HFFc6 (cell line): ENCODE data around the gene ARID3C. TPM values are rescaled to one million over a fixed set of nuclear protein-coding genes. Genes with fewer than 3 reads are reported as not detected.

Experiments
- DNase-seq: peaks from one replicate; pipeline ENCODE4 v3.0.0-alpha.2; 2018
- H3K27ac Mint-ChIP-seq: 2 replicates; pipeline ENCODE4 v1.8.0; 2020; ENCODE audit warnings: mild to moderate bottlenecking, mixed read lengths
- H3K27me3 Mint-ChIP-seq: 2 replicates; pipeline ENCODE4 v1.8.0; 2021; ENCODE audit warnings: mild to moderate bottlenecking, moderate library complexity, mixed read lengths; ENCODE audit not compliant: insufficient read depth
- H3K36me3 Mint-ChIP-seq: 2 replicates; pipeline ENCODE4 v1.8.0; 2021; ENCODE audit warnings: low read depth, mixed read lengths
- H3K4me1 Mint-ChIP-seq: 2 replicates; pipeline ENCODE4 v1.8.0; 2020; ENCODE audit warnings: low read depth, mixed read lengths
- H3K4me3 Mint-ChIP-seq: 2 replicates; pipeline ENCODE4 v1.8.0; 2020; ENCODE audit warnings: mild to moderate bottlenecking, moderate library complexity, mixed read lengths
- H3K9me3 Mint-ChIP-seq: 2 replicates; pipeline ENCODE4 v1.8.0; 2020; ENCODE audit warnings: mild to moderate bottlenecking, mixed read lengths
- total RNA-seq, 6 experiments: library from RNA; stranded (reverse); fragmentation: NEBNext Ultra II Directional; extraction: Animal tissue kit (Norgen Biotek cat#: 25700); gene quantifications; 2 replicates in 1 of 6; 3 replicates in 5 of 6; pipeline ENCODE4 v1.2.3, GENCODE V29; 2021
- TF ChIP-seq, protein P1 (sequence below): fragments of 200-600 bp; sonication (generic); IDR thresholded peaks from 2 replicates; pipeline ENCODE4 v1.5.0; 2021; ENCODE audit warnings: antibody characterized with exemption, mild to moderate bottlenecking

ARID3C gene
- total RNA-seq, 6 experiments from 2014 or later = 0.14 to 0.17 TPM; not detected in 4

DNA sequence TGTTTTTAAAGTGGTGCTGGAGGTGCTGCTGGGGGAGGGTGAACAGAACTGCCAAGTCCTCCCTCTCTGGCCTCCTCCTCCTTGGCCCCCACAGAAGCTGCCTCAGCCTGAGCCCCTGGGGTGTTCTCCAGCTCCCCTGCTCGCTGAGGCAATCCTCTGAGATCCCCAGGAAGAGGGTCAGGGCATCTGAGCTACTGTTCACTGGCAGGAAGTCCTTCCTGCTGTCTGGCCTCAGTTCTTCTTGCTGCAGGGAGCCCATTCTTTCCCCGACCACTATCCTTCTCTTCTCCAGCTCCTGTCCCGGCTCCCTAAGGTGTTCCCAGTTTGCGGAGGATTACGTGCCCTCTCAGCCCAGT is 49.1 kb downstream of the ARID3C start:
- H3K27me3 Mint-ChIP-seq = peaks cover 44% of the 10 kb centered on the region
- no peaks in the 10 kb centered on the region for H3K4me1 Mint-ChIP-seq
- no peak overlapping the region for H3K4me3 Mint-ChIP-seq
- TF ChIP-seq, protein P1, sequence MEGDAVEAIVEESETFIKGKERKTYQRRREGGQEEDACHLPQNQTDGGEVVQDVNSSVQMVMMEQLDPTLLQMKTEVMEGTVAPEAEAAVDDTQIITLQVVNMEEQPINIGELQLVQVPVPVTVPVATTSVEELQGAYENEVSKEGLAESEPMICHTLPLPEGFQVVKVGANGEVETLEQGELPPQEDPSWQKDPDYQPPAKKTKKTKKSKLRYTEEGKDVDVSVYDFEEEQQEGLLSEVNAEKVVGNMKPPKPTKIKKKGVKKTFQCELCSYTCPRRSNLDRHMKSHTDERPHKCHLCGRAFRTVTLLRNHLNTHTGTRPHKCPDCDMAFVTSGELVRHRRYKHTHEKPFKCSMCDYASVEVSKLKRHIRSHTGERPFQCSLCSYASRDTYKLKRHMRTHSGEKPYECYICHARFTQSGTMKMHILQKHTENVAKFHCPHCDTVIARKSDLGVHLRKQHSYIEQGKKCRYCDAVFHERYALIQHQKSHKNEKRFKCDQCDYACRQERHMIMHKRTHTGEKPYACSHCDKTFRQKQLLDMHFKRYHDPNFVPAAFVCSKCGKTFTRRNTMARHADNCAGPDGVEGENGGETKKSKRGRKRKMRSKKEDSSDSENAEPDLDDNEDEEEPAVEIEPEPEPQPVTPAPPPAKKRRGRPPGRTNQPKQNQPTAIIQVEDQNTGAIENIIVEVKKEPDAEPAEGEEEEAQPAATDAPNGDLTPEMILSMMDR = no peak
- H3K9me3 Mint-ChIP-seq = no peaks in the 10 kb centered on the region
- no peaks in the 10 kb centered on the region for H3K36me3 Mint-ChIP-seq
- no peak overlapping the region for H3K27ac Mint-ChIP-seq
- DNase-seq = no peak

DNA sequence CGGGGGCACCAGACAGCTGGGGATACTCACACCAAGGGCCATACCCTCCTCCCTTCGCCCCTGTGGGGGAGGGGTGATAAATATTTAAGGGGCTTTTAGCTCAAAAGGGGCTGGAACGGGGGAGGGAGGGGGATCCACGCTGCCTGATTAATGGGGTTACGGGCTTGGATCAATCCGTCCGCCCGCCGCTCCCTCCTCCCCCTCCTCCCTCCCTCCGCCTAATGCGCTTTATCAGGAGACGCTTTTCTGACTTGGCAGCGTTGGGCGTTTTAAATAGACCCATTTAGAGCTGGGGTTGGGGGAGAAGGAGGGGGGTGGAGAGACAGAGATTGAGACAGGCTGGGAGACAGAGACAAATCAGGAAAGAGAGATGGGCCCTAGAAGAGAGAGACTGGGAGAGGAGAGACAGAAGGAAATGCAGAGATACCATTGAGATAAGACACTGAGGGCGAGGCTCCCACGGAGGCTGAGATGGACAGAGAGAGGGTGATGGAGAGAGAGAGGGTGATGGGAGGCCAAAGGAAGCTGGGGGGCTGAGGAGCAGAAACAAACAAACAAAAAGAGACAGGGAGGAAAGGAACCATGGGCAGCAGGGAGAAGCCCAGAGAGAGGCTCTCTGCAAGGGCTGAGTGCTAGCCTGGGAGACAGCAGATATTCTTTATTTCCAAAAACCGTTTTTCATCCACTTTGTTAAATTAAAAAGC is 49.6 kb downstream of the ARID3C start:
- H3K9me3 Mint-ChIP-seq = no peaks in the 10 kb centered on the region
- H3K27me3 Mint-ChIP-seq = peaks cover 47% of the 10 kb centered on the region
- no peaks in the 10 kb centered on the region for H3K4me1 Mint-ChIP-seq
- H3K4me3 Mint-ChIP-seq = no peak overlapping the region
- TF ChIP-seq, protein P1 = no peak
- no peak for DNase-seq
- no peak overlapping the region for H3K27ac Mint-ChIP-seq
- H3K36me3 Mint-ChIP-seq = no peaks in the 10 kb centered on the region

DNA sequence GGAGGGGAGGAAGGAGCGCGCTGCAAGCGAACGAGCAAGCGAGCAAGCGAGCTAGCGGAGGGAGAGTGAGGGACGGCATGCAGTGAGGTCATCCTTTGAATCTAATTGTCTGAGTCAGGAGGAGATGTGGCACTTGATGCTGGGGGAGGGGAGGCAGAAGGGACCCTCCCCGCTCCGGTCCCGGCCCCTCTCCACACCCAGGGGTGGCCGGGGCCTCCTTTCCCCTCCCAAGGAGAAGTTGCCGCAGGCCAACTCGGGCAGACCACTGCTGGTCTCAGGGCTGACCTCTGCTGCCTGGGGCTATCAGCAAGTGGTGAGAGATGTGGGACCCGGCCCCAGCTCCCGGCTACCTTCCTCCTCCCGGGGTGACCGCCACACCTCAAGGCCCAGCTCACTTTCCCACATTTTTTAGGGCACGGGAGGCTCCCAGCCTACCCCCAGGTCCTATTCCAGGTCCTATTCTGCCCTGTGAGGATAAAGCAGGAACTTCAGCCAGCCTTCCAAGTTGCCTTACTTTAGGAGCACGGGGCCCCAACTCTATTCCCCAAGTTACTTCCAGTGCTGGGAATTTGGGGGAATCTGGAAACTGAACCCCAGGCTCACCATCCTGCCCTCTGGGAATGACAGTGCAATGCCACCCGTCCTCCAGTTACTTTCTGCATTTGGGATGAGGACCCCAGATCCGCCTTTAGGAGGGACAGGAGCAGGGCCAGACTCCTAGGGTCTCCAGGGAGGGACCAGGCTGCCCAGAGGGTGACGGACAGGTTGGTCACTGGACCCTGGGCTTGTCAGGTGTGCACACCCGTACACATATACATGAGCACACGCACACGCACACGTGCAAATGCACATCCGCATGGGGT is 50.4 kb downstream of the ARID3C start:
- Mint-ChIP-seq H3K4me3 (no peak overlapping the region), H3K27me3 (peaks cover 41% of the 10 kb centered on the region)
- DNase-seq = no peak

DNA sequence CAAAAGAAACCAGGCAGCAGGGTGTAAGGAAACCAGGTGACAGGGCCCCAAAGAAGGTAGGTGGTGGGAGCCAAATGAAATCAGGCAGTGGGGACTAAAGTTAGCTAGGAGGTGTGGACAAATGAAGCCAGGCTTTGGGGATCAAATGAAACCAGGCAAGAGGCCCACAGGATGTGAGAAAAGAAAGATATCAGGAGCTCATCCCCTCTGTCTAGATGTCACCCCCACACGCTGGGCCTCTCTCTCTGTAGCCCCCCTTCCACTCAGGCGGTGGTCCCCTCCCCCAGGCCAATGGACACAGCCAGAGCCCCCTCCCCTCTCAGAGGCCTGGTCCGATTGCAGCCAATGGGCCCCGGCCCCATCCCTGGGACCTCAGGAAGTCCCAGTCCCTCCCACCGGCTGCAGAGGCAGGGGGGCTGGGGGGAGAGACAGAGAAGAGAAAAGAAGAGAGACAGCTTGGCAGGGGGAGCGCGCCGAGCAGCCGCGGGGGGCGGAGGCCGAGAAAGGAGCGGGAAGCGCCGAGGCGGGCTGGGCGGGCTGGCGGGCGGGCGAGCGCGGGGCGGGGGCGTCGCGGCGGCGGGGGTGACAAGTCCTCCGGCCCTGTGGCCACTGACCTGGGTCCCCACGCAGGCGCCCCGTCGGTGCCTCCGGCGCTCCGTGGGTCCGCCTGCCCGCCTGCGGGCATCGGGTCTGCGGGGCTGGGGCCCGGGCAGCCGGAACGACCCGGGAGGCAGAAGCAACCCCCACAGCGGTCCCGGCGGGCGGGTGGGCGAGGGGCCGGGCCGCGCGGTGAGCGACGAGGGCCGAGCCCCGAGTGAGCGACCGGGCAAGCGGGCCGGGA is 51.2 kb downstream of the ARID3C start:
- Mint-ChIP-seq H3K27ac (no peak overlapping the region), H3K4me1 (no peaks in the 10 kb centered on the region), H3K4me3 (no peak overlapping the region), H3K9me3 (no peaks in the 10 kb centered on the region), H3K36me3 (no peaks in the 10 kb centered on the region), H3K27me3 (peaks cover 41% of the 10 kb centered on the region)
- DNase-seq = no peak
- TF ChIP-seq, protein P1 = no peak

More for the DNA sequence above, 50.4 kb downstream of the ARID3C start:
- H3K9me3 Mint-ChIP-seq = no peaks in the 10 kb centered on the region
- H3K4me1 Mint-ChIP-seq = no peaks in the 10 kb centered on the region
- TF ChIP-seq, protein P1 = no peak
- H3K36me3 Mint-ChIP-seq = no peaks in the 10 kb centered on the region
- no peak overlapping the region for H3K27ac Mint-ChIP-seq

DNA sequence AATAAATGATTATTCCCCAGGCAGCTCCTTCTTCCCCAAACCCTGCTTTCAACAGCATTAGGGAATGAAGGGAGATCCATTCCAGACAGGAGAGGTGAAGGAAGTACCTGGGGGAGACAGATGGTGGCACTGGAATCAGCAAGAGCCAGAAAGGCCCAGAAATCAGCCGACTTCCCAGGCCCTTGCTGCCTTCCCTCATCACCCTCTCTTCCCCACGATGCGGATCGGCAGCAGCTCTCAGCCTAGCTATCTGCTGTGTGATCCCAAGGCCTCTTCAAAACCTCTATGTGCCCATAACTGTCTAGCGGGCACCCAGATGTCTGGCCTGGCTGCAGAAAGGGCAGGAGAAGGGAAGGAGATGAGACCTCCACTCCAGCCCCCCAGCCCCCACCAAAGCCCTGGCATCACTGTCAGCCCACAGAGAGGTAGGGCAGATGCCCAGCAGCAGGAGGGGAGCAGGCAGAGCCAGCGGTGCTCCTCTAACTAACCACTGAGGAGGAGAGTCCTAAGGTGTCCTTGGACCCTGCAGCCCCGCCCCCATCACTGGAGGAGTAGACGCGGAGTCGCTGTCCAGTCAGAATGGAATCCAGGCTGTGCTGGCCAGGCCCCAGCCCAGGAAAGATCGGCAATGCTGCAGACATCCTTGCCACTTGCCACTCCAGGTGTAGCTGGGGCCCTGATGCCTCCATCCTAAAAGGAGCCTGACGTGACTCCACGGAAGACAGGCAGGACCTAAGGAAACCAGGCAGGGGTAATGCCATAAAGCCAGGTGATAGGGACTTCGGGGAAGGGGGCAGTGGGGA is 52.1 kb downstream of the ARID3C start:
- H3K9me3 Mint-ChIP-seq = no peaks in the 10 kb centered on the region
- no peaks in the 10 kb centered on the region for H3K4me1 Mint-ChIP-seq
- no peak overlapping the region for H3K4me3 Mint-ChIP-seq
- TF ChIP-seq, protein P1 = no peak
- DNase-seq = no peak
- H3K27me3 Mint-ChIP-seq = peaks cover 40% of the 10 kb centered on the region
- H3K27ac Mint-ChIP-seq = no peak overlapping the region
- H3K36me3 Mint-ChIP-seq = no peaks in the 10 kb centered on the region
